ENCODE data around the gene XPO1. TPM values are rescaled to one million over a fixed set of nuclear protein-coding genes. Genes with fewer than 3 reads are reported as not detected.

Gene XPO1
- total RNA-seq, 4 donors from 2014 or later, result 49.9 to 70.3 (median 62.2) TPM

DNA sequence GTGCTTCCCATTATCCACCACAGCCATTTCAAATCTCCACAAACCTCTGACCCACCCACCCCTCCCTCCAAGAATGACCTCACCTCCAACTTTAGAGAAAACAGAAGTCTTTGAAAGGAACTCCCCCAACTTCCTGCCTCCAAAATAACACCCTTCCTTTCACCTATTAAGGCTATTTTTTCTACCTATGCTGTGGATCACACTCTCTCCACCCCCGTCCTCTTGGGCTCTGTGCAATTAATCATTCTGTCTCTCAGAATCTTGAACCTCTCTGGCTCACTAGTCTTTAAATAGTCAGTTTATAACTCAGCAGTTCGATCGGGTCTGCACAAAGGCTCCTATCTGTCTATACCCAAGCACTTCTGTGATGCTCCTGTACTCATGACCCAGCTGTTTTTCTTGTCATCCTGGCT is 37.3 kb upstream of the XPO1 start:
- no peak overlapping the region for H3K4me3 ChIP-seq (ENCODE audit: low read depth, poor library complexity, severe bottlenecking)
- WGBS, 2 donors, result 59 to 62% methylated on average over 3 of the region's 3 CpGs
- DNase-seq (ENCODE audit: low spot score in 2 of 2), result no peak
- intact Hi-C loops (cut with DNase I; ENCODE audit: low total_unique reads), result no loop called here
- TF ChIP-seq POLR2A (IDR thresholded peaks at IDR 0.05), result no peak
- TF ChIP-seq, protein P1, sequence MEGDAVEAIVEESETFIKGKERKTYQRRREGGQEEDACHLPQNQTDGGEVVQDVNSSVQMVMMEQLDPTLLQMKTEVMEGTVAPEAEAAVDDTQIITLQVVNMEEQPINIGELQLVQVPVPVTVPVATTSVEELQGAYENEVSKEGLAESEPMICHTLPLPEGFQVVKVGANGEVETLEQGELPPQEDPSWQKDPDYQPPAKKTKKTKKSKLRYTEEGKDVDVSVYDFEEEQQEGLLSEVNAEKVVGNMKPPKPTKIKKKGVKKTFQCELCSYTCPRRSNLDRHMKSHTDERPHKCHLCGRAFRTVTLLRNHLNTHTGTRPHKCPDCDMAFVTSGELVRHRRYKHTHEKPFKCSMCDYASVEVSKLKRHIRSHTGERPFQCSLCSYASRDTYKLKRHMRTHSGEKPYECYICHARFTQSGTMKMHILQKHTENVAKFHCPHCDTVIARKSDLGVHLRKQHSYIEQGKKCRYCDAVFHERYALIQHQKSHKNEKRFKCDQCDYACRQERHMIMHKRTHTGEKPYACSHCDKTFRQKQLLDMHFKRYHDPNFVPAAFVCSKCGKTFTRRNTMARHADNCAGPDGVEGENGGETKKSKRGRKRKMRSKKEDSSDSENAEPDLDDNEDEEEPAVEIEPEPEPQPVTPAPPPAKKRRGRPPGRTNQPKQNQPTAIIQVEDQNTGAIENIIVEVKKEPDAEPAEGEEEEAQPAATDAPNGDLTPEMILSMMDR (IDR thresholded peaks at IDR 0.05), result no peak

DNA sequence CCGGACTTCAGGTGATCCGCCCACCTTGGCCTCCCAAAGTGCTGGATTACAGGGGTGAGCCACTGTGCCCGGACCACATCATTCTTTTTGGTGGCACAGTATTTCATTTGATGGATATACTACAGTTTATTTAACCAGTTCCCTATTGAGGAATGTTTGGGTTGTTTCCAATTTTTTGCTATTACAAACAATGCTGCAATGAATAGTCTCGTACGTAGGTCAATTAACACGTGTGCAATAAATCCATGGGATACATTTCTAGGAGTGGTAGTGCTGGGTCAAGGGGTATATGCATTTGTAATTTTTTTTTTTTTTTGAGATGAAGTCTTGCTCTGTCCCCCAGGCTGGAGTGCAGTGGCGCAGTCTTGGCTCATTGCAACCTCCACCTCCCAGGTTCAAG is 28.4 kb upstream of the XPO1 start:
- no peak for DNase-seq (ENCODE audit: low spot score in 2 of 2)
- WGBS, 2 donors, result 78 to 80% methylated on average over 7 of the region's 7 CpGs
- TF ChIP-seq POLR2A (IDR thresholded peaks at IDR 0.05), result no peak
- TF ChIP-seq, protein P1 (IDR thresholded peaks at IDR 0.05), result no peak
- intact Hi-C loops (cut with DNase I; ENCODE audit: low total_unique reads), result loop anchor here (5.0 kb wide), 1 partner anchor 1026 kb away; no protein-coding TSS in a partner anchor
- H3K4me3 ChIP-seq (ENCODE audit: low read depth, poor library complexity, severe bottlenecking), result no peak overlapping the region

DNA sequence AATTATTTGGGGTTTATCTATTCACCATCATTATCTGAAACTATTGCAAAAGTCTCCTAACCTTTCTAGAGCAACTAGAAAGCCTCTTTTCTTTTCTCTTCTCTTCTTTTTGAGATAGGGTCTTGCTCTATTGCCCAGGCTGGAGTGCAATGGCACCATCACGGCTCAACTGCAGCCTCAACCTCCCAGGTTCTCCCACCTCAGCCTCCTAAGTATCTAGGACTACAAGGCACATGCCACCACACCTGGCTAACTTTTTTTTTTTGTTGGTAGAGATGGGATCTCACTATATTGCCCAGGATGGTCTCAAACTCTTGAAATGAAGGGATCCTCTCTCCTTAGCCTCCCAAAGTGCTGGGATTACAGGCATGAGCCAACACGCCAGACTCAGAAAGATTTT is 24.5 kb upstream of the XPO1 start:
- DNase-seq (ENCODE audit: low spot score in 2 of 2), result no peak
- intact Hi-C loops (cut with DNase I; ENCODE audit: low total_unique reads), result no loop called here
- no peak for TF ChIP-seq POLR2A (IDR thresholded peaks at IDR 0.05)
- TF ChIP-seq, protein P1 (IDR thresholded peaks at IDR 0.05), result no peak
- no peak overlapping the region for H3K4me3 ChIP-seq (ENCODE audit: low read depth, poor library complexity, severe bottlenecking)
- WGBS, 2 donors, result 94 to 100% methylated on average over 2 of the region's 2 CpGs

DNA sequence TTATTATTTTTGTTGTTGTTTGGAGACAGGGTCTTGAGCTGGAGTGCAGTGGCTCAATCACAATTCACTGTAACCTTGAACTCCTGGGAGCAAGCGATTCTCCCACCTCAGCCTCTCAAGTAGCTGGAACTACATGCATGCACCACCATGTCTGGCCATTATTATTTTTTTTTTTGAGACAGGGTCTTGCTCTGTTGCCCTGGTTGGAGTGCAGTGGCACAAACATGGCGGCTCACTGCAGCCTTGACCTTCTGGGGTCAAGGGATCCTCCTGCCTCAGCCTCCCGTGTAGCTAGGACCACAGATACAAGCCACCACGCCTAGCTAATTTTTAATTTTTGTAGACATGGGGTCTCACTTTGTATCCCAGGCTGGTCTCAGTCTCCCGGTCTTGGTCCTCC is 20.0 kb upstream of the XPO1 start:
- no peak for TF ChIP-seq POLR2A (IDR thresholded peaks at IDR 0.05)
- TF ChIP-seq, protein P1 (IDR thresholded peaks at IDR 0.05), result no peak
- no peak overlapping the region for H3K4me3 ChIP-seq (ENCODE audit: low read depth, poor library complexity, severe bottlenecking)
- intact Hi-C loops (cut with DNase I; ENCODE audit: low total_unique reads), result no loop called here
- WGBS, 2 donors, result 84 to 94% methylated on average over 5 of the region's 5 CpGs
- no peak for DNase-seq (ENCODE audit: low spot score in 2 of 2)

GRCh38 chr2:61557381-61557780 is 19.2 kb upstream of the XPO1 start:
- no peak overlapping the region for H3K4me3 ChIP-seq (ENCODE audit: low read depth, poor library complexity, severe bottlenecking)
- intact Hi-C loops (cut with DNase I; ENCODE audit: low total_unique reads), result no loop called here
- TF ChIP-seq, protein P1 (IDR thresholded peaks at IDR 0.05), result no peak
- no peak for TF ChIP-seq POLR2A (IDR thresholded peaks at IDR 0.05)
- WGBS, 2 donors, result 63 to 69% methylated on average over 6 of the region's 6 CpGs
- no peak for DNase-seq (ENCODE audit: low spot score in 2 of 2)

- intact Hi-C loops (cut with DNase I; ENCODE audit: low total_unique reads), result loop anchor here (5.0 kb wide), 1 partner anchor 183 kb away; no protein-coding TSS in a partner anchor
- no peak for DNase-seq (ENCODE audit: low spot score in 2 of 2)
- TF ChIP-seq, protein P1 (IDR thresholded peaks at IDR 0.05), result no peak
- no peak for TF ChIP-seq POLR2A (IDR thresholded peaks at IDR 0.05)
- no peak overlapping the region for H3K4me3 ChIP-seq (ENCODE audit: low read depth, poor library complexity, severe bottlenecking)
- WGBS, 2 donors, result 79 to 95% methylated on average over 1 of the region's 1 CpG
Observed at GRCh38 chr2:61554604-61555003, 16.4 kb upstream of the XPO1 start.
